Osteocyte (in vitro differentiated cells): ENCODE data around the gene TTBK2. TPM values are rescaled to one million over a fixed set of nuclear protein-coding genes. Genes with fewer than 3 reads are reported as not detected.

Source experiments
- DNase-seq: peaks from one replicate; pipeline ENCODE4 v3.0.0; 2021; ENCODE audit warnings: mixed read lengths; ENCODE audit not compliant: unreplicated experiment; ENCODE audit errors: extremely low spot score
- H3K27ac Mint-ChIP-seq: one replicate; pipeline ENCODE4 v1.8.0; 2021; ENCODE audit warnings: mild to moderate bottlenecking, mixed read lengths; ENCODE audit not compliant: unreplicated experiment
- H3K27me3 Mint-ChIP-seq: one replicate; pipeline ENCODE4 v1.8.0; 2021; ENCODE audit warnings: mixed read lengths; ENCODE audit not compliant: unreplicated experiment
- H3K36me3 Mint-ChIP-seq: one replicate; pipeline ENCODE4 v1.8.0; 2021; ENCODE audit warnings: mixed read lengths; ENCODE audit not compliant: unreplicated experiment
- H3K4me1 Mint-ChIP-seq: one replicate; pipeline ENCODE4 v1.8.0; 2021; ENCODE audit warnings: mixed read lengths; ENCODE audit not compliant: unreplicated experiment
- H3K4me3 Mint-ChIP-seq: one replicate; pipeline ENCODE4 v1.8.0; 2021; ENCODE audit warnings: mild to moderate bottlenecking, moderate library complexity, mixed read lengths; ENCODE audit not compliant: unreplicated experiment
- H3K9me3 Mint-ChIP-seq: one replicate; pipeline ENCODE4 v1.8.0; 2021; ENCODE audit warnings: mixed read lengths; ENCODE audit not compliant: unreplicated experiment
- CTCF ChIP-seq: fragments of 200-600 bp; sonication (generic); IDR thresholded peaks from 2 replicates; pipeline ENCODE4 v1.5.0; 2021; ENCODE audit warnings: antibody characterized with exemption, mild to moderate bottlenecking, moderate library complexity
- total RNA-seq: library from RNA; stranded (reverse); gene quantifications from 2 replicates; pipeline ENCODE4 v1.2.1, GENCODE V29; 2021

Gene TTBK2
- total RNA-seq, 1 donor from 2014 or later, result 23.6 TPM

GRCh38 chr15:42845581-42845980, 75.0 kb downstream of the TTBK2 start:
- no peaks in the 10 kb centered on the region for H3K27me3 Mint-ChIP-seq
- no peak for DNase-seq
- H3K9me3 Mint-ChIP-seq, result no peaks in the 10 kb centered on the region
- no peak overlapping the region for H3K4me3 Mint-ChIP-seq
- no peaks in the 10 kb centered on the region for H3K4me1 Mint-ChIP-seq
- peaks cover 18% of the 10 kb centered on the region for H3K36me3 Mint-ChIP-seq
- no peak for TF ChIP-seq CTCF
- H3K27ac Mint-ChIP-seq, result no peak overlapping the region

- H3K36me3 Mint-ChIP-seq, result peaks cover 21% of the 10 kb centered on the region
- H3K9me3 Mint-ChIP-seq, result no peaks in the 10 kb centered on the region
- no peak for TF ChIP-seq CTCF
- DNase-seq, result no peak
- H3K4me1 Mint-ChIP-seq, result no peaks in the 10 kb centered on the region
- H3K4me3 Mint-ChIP-seq, result no peak overlapping the region
- no peaks in the 10 kb centered on the region for H3K27me3 Mint-ChIP-seq
- no peak overlapping the region for H3K27ac Mint-ChIP-seq
Measured at GRCh38 chr15:42843699-42844098, 76.9 kb downstream of the TTBK2 start.

GRCh38 chr15:42836251-42836650, 84.3 kb downstream of the TTBK2 start:
- H3K4me3 Mint-ChIP-seq, result no peak overlapping the region
- no peak for TF ChIP-seq CTCF
- H3K36me3 Mint-ChIP-seq, result peaks cover 15% of the 10 kb centered on the region
- no peak for DNase-seq
- no peaks in the 10 kb centered on the region for H3K4me1 Mint-ChIP-seq
- H3K27ac Mint-ChIP-seq, result no peak overlapping the region
- H3K9me3 Mint-ChIP-seq, result no peaks in the 10 kb centered on the region
- H3K27me3 Mint-ChIP-seq, result no peaks in the 10 kb centered on the region

- H3K36me3 Mint-ChIP-seq, result peaks cover 6% of the 10 kb centered on the region
- no peaks in the 10 kb centered on the region for H3K4me1 Mint-ChIP-seq
- TF ChIP-seq CTCF, result no peak
- H3K27ac Mint-ChIP-seq, result no peak overlapping the region
- no peak overlapping the region for H3K4me3 Mint-ChIP-seq
- DNase-seq, result no peak
- no peaks in the 10 kb centered on the region for H3K9me3 Mint-ChIP-seq
- no peaks in the 10 kb centered on the region for H3K27me3 Mint-ChIP-seq
Measured at GRCh38 chr15:42832576-42832975, 88.0 kb downstream of the TTBK2 start.

- Mint-ChIP-seq H3K27ac (no peak overlapping the region), H3K36me3 (peaks cover 6% of the 10 kb centered on the region), H3K4me1 (peaks cover 9% of the 10 kb centered on the region), H3K9me3 (no peaks in the 10 kb centered on the region), H3K27me3 (no peaks in the 10 kb centered on the region), H3K4me3 (no peak overlapping the region)
- DNase-seq, result no peak
- no peak for TF ChIP-seq CTCF
Measured at GRCh38 chr15:42826251-42826890, 94.2 kb downstream of the TTBK2 start.
